Endothelial cell of umbilical vein (primary cell): ENCODE results near the gene MROH2A. TPM values are rescaled to one million over a fixed set of nuclear protein-coding genes. Genes with fewer than 3 reads are reported as not detected.
"Not testable (repeated sequence)": the region's sequence is repeated elsewhere in the genome, so short reads cannot be mapped to it uniquely, and the experiment has no call there.

ENCODE experiments used
- BruUV-seq: library from RNA; stranded (reverse); fragments of 400-500 nt; replicated peaks from 2 replicates; lab custom pipeline; 2021; lab: Mats Ljungman, UMichigan
- CTCF ChIA-PET: fragments of 300-600, 350-600 bp; sonication (Branson Sonifier 250); formaldehyde crosslinking; loops from one replicate; lab custom pipeline; 2021; ENCODE audit warnings: antibody characterized with exemption, inconsistent platforms; lab: Charles Lee
- POLR2A ChIA-PET: fragments of 300-600, 350-600 bp; sonication (Branson Sonifier 250); formaldehyde crosslinking; loops from one replicate; lab custom pipeline; 2021; ENCODE audit warnings: antibody characterized with exemption, inconsistent platforms; lab: Charles Lee
- DNase-seq: peaks from one replicate; pipeline ENCODE4 v3.0.0-alpha.2; 2011; ENCODE audit warnings: low read depth, low spot score
- FAIRE-seq: peaks from 2 replicates; lab custom pipeline; 2011; peaks lifted over from hg19 to GRCh38; lab: Jason Lieb, UNC
- H2AFZ ChIP-seq: 2 replicates; pipeline ENCODE4 v1.6.0; 2012; ENCODE audit warnings: low read depth, low read length, control low read depth, inconsistent platforms
- H3K27ac ChIP-seq: 2 replicates; pipeline ENCODE4 v1.5.1; 2011; ENCODE audit warnings: low read depth, mild to moderate bottlenecking, control low read depth, low read length, moderate library complexity; ENCODE audit not compliant: insufficient read depth
- H3K27me3 ChIP-seq, 2 experiments: 2 replicates each; pipeline versions ENCODE4 v1.6.0 to v1.6.1; 2011; ENCODE audit warnings: low read length in 2 of 2, mixed read lengths in 1 of 2; ENCODE audit not compliant: control insufficient read depth in 2 of 2, insufficient read depth in 2 of 2
- H3K36me3 ChIP-seq, 2 experiments: 2 replicates in 1 of 2; 3 replicates in 1 of 2; pipeline ENCODE4 v1.5.1; 2011; ENCODE audit warnings: low read length in 2 of 2, mild to moderate bottlenecking in 1 of 2, moderate library complexity in 1 of 2; ENCODE audit not compliant: control insufficient read depth in 2 of 2, insufficient read depth in 2 of 2; ENCODE audit errors: extremely low read depth in 1 of 2
- H3K4me1 ChIP-seq: 3 replicates; pipeline ENCODE4 v1.5.1; 2011; ENCODE audit warnings: mild to moderate bottlenecking, low read length; ENCODE audit not compliant: control insufficient read depth, insufficient read depth; ENCODE audit errors: extremely low read depth
- H3K4me2 ChIP-seq: 2 replicates; pipeline ENCODE4 v1.6.1; 2011; ENCODE audit warnings: low read length, control low read depth, mixed read lengths; ENCODE audit not compliant: insufficient read depth
- H3K4me3 ChIP-seq, 3 experiments: fragments of 200-600 bp in 1 of 3; sonication (generic), shearing (Covaris generic) in 1 of 3; replicated peaks in 1 of 3; 2 replicates each; pipeline ENCODE4 v1.5.1; 2011 to 2016; ENCODE audit warnings: control low read depth in 3 of 3, low read length in 3 of 3, mild to moderate bottlenecking in 2 of 3, inconsistent platforms in 1 of 3, low read depth in 1 of 3, moderate library complexity in 1 of 3; ENCODE audit not compliant: insufficient read depth in 1 of 3
- H3K79me2 ChIP-seq: 2 replicates; pipeline ENCODE4 v1.6.0; 2012; ENCODE audit warnings: low read length, inconsistent platforms; ENCODE audit not compliant: control insufficient read depth, insufficient read depth
- H3K9ac ChIP-seq: replicated peaks from 2 replicates; pipeline ENCODE3; 2011; ENCODE audit warnings: low read length, control low read depth; ENCODE audit not compliant: insufficient read depth; ENCODE audit errors: extremely low read depth
- H3K9me1 ChIP-seq: replicated peaks from 3 replicates; pipeline ENCODE4 v1.6.0; 2011; ENCODE audit warnings: mild to moderate bottlenecking, low read length; ENCODE audit not compliant: control insufficient read depth, insufficient read depth; ENCODE audit errors: extremely low read depth
- H3K9me3 ChIP-seq: replicated peaks from 2 replicates; pipeline ENCODE4 v1.5.1; 2012; ENCODE audit warnings: low read length, inconsistent platforms; ENCODE audit not compliant: control insufficient read depth, insufficient read depth
- H4K20me1 ChIP-seq: replicated peaks from 2 replicates; pipeline ENCODE3; 2011; ENCODE audit warnings: mild to moderate bottlenecking, low read length; ENCODE audit not compliant: control insufficient read depth, insufficient read depth; ENCODE audit errors: extremely low read depth
- dilution Hi-C: fragments of 300-500 bp; cut with MboI; formaldehyde crosslinking; loops from one replicate; pipeline ENCODE4 v1.15.0; 2019; ENCODE audit warnings: low sequenced_read_pairs; ENCODE audit not compliant: extremely low pct_ligation_motif_present
- intact Hi-C: fragments of 100-400 bp; cut with micrococcal nuclease; formaldehyde crosslinking; loops from one replicate; pipeline ENCODE4 v1.10.0; 2022
- polyA plus RNA-seq, 4 experiments: library from polyadenylated mRNA; depleted of rRNA in 3 of 4; stranded (reverse) in 3 of 4; unstranded in 1 of 4; fragments of >200 nt; gene quantifications; 2 replicates each; pipeline versions ENCODE4 v1.2.1 to v1.2.3, GENCODE V29; 2011 to 2012; ENCODE audit warnings: missing spikeins in 1 of 4
- total RNA-seq: library from RNA; stranded (reverse); gene quantifications from 2 replicates; pipeline ENCODE4 v1.2.3, GENCODE V29; 2021

Gene MROH2A
- total and polyA plus RNA-seq, 2 donors (not counting 3 experiments of a cell fraction or from before 2014, with no cell fraction given) = not detected

DNA sequence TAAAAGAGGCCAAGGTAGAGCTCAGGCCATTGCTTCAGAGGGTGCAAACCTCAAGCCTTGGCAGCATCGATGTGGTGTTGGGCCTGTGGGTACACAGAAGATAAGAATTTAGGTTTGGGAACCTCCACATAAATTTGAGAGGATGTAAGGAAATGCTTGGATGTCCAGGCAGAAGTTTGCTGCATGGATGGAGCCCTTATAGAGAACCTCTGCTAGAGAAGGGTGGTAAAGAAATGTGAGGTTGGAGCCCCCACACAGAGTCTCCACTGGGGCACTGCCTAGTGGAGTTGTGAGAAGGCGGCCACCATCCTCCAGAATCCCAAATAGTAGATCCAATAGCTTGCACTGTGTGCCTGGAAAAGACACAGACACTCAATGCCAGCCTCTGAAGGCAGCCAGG lies 27.4 kb upstream of the MROH2A start:
- H3K27ac ChIP-seq, DNase-seq, H4K20me1 ChIP-seq, H3K79me2 ChIP-seq, H3K27me3 ChIP-seq, H3K9ac ChIP-seq, FAIRE-seq, H3K4me1 ChIP-seq, dilution Hi-C loops, CTCF ChIA-PET, H3K36me3 ChIP-seq, H3K4me3 ChIP-seq, H3K9me1 ChIP-seq, H3K9me3 ChIP-seq, H2AFZ ChIP-seq, POLR2A ChIA-PET, intact Hi-C loops, BruUV-seq, H3K4me2 ChIP-seq: not testable (repeated sequence)

DNA sequence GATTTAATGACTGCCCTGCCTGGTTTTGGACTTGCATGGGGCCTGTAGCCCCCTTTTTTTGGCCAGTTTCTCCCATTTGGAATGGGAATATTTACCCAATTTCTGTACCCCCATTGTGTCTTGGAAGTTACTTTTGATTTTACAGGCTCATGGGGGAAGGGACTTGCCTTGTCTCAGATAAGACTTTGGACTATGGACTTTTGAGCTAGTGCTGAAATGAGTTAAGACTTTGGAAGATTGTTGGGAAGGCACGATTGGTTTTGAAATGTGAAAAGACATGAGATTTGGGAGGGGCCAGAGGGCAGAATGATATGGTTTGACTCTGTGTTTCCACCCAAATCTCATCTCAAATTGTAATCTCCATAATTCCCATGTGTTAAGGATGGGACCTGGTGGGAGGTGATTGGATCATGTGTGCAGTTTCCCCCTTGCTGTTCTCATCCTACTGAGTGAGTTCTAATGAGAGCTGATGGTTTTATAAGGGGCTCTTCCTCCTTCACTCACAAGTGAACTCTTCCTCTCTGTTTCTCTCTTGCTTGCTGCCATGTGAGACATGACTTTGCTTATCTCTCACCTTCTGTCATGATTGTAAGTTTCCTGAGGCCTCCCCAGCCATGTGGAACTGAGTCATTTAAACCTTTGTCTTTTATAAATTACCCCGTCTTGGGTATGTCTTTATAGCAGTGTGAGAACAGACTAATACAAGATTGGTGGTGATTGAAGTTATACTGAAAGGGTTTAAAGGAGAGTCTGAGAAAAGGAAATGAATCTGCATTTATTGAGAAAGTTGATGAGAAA lies 26.7 kb upstream of the MROH2A start:
- H3K79me2 ChIP-seq, H3K36me3 ChIP-seq, CTCF ChIA-PET, H3K9me3 ChIP-seq, H3K4me1 ChIP-seq, intact Hi-C loops, H3K27ac ChIP-seq, H3K4me3 ChIP-seq, POLR2A ChIA-PET, H3K4me2 ChIP-seq, BruUV-seq, dilution Hi-C loops, H3K27me3 ChIP-seq, H2AFZ ChIP-seq, H3K9ac ChIP-seq, FAIRE-seq, DNase-seq, H4K20me1 ChIP-seq, H3K9me1 ChIP-seq: not testable (repeated sequence)
